ENCODE results near the gene CPNE8.

The CPNE8 gene

GRCh38 chr12:38905480-38906351, at the start of gene CPNE8:
CPNE8 (minus strand) TSS chr12:38905591; CDS start chr12:38905534, 57 bp downstream.
- no peak for DNase-seq

- no peak for DNase-seq
Measured at GRCh38 chr12:38954238-38954873, 49.0 kb upstream of the CPNE8 start.

- DNase-seq: no peak
Measured at GRCh38 chr12:38949363-38949762, 44.0 kb upstream of the CPNE8 start.

DNA sequence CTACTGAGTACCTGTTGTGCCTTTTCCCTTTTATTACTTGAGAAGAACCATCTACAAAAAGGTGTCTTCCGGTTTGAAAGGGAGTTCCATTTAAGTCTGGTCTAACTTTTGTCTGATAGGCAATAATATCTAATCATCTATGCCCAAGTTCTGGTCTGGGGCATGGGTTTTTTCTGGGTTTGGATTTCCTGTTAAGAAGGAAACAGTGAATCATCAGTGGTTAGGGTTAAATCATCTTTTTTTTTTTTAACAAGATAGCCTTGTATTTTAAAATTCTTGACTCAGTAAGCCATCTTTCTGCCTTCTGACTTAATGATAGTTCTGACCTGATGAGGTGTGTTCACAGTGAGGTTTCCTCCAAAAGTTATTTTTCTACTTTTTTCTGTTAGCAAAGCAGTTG, 29.3 kb upstream of the CPNE8 start:
- DNase-seq: no peak

GRCh38 chr12:38934078-38934584, 28.7 kb upstream of the CPNE8 start:
- DNase-seq: no peak

DNA sequence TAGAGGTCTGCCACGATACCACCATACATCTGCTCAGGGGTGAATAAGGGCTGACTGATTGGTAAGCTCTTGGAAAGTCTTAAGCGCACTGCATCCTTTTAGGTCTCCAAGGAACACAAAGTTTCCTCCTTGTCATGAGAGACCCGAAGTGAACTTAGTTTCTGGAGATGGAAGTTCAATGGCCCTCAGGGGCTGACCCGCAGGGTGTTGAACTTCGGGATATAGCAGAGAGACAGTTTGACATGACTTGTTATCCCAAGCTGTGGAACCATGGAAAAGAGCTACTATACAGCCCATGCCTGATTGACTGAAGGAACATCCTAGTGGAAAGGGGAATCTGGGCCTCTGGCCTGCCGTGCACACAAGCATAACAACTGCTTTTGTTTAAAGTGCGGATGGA, 26.9 kb upstream of the CPNE8 start:
- DNase-seq: no peak

GRCh38 chr12:38931461-38931860, 26.1 kb upstream of the CPNE8 start:
- DNase-seq: no peak

- no peak for DNase-seq
Measured at GRCh38 chr12:38930990-38931389, 25.6 kb upstream of the CPNE8 start.

- DNase-seq: no peak
Measured at GRCh38 chr12:38926501-38926900, 21.1 kb upstream of the CPNE8 start.

DNA sequence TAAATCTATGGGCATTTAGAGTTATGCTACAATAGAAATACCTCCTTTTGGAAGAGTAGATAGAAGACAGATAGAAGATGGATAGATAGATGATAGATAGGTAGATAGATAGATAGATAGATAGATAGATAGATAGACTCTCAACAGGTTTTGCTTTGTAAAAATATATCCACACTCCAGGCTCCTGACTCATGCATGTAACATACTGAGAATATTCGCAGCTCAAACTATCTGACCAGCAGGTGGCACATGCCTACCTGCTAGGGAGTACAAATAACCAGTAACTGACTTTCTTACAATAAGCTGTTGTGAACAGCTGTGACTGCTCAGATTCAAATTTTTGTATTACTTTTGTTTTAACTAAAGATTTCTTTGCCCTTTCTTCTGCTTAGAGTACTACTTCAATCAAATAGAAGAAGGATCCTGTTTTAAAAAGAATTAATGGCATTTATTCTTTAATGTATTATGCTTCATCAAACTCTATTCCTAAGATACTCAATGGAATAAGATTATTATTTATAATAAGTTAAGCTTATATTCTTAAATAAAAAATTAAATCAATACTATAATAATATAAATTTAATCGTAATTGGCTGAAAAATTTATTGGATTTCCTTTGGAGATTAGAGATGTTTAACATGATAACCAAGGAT, 15.8 kb upstream of the CPNE8 start:
- DNase-seq: no peak

DNA sequence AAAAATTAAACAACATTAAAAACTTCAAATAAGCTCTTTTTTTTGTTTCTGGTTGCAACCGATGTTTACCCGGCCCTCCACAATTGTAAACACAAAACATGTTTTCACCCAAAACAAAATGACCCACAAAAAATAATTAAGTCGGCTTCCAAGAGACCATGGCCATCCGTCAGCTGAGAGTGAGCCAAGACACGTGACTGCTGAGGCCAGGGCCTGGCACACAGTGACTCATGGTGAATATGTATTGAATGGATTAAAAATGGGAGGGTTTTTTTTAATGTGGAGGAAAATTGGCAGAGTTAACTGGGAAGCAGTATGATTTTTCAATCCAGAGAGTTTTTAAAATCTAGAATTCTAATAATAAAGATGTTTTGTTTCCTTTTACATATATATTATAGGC, 13.8 kb upstream of the CPNE8 start:
- DNase-seq: no peak

- no peak for DNase-seq
Measured at GRCh38 chr12:38915429-38916182, 10.2 kb upstream of the CPNE8 start.

DNA sequence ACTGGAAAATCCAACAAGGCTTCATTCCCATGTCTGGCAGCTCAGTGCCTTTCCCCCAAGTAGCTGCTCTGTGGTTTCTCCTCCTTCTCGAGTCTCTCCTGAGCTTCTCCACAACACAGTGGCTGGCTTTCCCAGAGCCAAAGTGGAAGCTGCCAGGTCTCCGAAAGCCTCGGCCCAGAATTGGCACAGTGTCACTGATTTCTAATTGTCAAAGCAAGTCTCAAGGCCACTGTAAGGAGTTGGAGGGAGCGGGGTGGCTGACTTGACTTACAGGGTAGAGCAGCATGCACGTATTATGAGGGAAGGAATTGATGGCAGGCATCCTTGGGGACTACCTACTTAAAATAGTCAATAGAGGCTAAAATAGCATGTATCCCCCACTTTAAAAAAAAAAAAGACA, 6.7 kb upstream of the CPNE8 start:
- no peak for DNase-seq

- DNase-seq: no peak
Measured at GRCh38 chr12:38911611-38912010, 6.2 kb upstream of the CPNE8 start.

- DNase-seq: no peak
Measured at GRCh38 chr12:38907201-38907923, 2.0 kb upstream of the CPNE8 start.

DNA sequence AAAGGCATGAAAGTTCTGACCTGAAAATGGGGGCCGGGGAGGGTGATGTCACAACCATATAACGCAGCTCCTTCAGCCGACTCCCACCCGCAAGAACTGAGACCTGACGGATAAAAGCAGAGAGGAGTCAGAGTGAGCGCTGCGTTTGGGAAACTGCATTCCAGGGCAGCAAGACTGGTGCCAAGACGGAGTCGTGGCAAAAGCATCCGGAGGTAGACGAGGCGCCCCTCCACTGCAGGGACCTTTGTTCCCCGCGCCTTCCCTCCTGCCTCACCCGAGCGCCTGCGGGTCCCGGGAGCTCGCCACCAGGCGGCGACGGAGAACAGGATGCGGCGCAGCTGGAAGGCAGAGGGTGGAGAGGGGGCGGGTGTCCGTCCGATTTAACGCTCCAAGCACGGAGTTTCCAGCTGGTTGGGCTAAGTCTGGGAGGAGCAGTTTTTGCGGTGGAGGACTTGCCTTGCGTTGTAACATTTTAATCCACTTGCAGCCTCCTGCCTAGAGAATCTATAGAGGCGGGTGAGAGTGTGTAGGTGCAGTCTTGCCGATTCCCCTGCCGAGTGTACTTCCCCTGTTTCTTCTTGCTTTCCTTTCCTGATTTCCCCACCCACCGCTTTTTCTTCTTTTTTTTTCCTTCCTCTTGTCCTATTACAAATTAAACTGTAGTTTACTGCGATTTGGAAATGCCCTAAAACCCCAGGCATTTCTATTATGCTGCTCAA, 1.2 kb upstream of the CPNE8 start:
- DNase-seq: no peak

DNA sequence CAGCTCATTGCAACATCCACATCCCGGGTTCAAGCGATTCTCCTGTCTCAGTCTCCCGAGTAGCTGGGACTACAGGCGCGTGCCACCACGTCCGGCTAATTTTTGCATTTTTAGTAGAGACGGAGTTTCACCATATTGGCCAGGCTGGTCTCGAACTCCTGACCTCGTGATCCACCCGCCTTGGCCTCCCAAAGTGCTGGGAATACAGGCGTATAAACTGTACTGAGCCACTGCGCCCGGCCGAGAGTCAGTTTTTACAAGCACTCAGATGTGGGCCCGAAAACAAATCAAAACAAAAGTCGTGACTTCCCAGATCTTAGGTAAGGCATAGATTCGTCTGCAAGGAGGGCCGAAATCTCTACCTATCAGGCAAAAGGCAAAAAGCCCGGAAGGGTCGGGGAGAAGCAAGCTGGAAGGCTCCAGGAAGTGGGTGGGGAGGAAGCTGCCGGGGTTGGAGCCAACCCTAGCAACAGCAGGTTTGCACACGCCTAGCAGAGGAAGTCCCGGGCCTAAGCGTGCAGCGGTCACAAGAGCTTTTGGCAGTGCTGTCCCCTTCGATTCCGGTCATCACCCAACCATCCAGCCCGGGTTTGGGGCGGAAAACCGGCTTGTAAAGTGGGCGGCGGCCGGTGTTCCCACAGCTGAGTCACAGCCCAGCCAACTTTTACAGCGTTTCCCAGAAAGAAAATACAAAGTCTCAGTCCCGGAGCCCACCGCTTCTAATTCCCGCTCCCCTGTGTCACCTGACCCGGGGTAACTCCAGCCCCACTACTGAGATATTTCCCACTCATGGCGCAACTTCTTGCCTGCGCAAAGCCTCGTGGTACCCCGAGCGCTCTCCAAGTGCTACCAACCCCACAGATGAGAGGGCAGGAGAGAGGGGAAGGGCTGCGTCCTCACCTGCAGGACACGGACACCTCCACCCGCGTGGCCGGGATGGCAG, 583 bp downstream of the CPNE8 start:
- DNase-seq: no peak

- no peak for DNase-seq
Measured at GRCh38 chr12:38903596-38903995, 1.8 kb downstream of the CPNE8 start.

DNA sequence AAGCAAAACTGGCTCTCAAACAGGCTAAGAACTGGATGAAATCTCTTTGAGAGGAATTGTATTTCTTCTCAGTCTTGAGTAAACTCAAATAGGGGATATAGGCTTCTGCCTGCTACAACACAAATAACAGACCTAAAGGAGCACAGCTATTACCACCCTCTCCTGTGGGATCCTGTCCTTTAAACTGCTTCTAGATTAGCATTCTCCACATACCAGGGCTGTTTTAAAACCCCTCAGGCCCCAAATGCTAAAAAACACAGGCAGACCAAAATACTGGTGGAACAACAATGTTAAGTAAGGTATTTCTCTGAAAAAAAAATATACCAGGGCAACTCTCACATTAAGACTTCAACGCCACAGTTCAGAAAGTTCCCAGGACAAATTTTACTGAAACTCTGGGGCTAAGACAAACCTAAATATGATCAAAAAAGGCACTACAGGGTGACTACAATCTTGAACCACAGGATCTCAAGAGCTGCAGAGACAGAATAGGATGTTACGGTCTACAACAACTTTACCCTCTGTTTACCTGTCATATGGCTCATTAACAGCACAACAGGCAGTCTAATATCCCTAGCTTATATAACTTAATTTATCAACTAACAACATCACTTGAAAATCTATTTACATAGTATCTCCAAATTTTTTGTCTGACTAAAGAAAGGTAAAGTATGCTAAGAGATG, 7.2 kb downstream of the CPNE8 start:
- no peak for DNase-seq

DNA sequence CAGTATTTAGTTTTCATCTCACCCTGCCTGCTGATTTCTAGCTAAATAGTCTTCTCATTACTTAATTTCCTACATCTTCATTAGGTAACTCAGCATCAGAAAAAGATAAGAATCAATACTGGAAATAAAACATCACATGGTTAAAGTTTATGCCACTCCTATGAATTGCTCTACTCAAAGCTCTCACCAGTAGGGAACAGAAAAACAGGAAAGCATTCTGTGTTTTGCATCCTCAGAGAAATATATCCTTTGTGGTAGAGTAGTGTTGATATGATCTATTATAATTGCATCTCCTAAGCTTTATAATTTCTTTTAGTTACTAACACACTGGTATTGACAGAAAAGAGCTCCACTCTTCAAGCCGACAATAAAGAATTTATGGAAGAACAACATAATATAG, 9.9 kb downstream of the CPNE8 start:
- DNase-seq: no peak

Data from NCI-H187 treated with DMSO at 0.1 percent for 48 hours (cell line).